Measurements from ENCODE around the gene XRCC4. TPM values are rescaled to one million over a fixed set of nuclear protein-coding genes. Genes with fewer than 3 reads are reported as not detected.
A peak's percentile ranks its signal among the peaks of the same experiment; 100 is the strongest.

The XRCC4 gene
- total and polyA plus RNA-seq, 8 donors, result 0.91 to 3.7 (median 1.8) TPM

DNA sequence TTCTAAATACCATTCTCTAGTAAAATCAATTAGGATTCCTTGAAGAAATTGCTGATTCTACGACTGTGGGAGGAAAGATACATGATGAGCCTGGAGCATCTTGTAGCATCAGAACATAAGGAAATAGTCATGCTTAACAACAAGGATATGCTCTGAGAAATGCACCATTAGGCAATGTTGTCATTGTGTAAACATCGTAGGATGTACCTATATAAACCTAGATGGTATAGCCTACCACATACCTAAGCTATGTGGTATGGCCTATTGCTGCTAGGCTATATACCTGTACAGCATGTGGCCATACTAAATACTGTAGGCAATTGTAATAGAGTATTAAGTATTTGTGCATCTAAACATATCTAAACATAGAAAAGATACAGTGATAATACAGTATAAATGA, 316.8 kb downstream of the XRCC4 start:
- H3K27ac ChIP-seq, result no peak overlapping the region
- peaks cover 0 to 10% (median 3%) of the 10 kb centered on the region in 3 donors for H3K4me1 ChIP-seq
- WGBS, 2 donors, result 88 to 89% methylated on average over 2 of the region's 2 CpGs
- H3K36me3 ChIP-seq, result no peaks in the 10 kb centered on the region
- FAIRE-seq (no peak), DNase-seq (no peak), ATAC-seq (no peak)
- intact Hi-C loops (cut with DNase I), result no loop called here
- TF ChIP-seq, protein P1, sequence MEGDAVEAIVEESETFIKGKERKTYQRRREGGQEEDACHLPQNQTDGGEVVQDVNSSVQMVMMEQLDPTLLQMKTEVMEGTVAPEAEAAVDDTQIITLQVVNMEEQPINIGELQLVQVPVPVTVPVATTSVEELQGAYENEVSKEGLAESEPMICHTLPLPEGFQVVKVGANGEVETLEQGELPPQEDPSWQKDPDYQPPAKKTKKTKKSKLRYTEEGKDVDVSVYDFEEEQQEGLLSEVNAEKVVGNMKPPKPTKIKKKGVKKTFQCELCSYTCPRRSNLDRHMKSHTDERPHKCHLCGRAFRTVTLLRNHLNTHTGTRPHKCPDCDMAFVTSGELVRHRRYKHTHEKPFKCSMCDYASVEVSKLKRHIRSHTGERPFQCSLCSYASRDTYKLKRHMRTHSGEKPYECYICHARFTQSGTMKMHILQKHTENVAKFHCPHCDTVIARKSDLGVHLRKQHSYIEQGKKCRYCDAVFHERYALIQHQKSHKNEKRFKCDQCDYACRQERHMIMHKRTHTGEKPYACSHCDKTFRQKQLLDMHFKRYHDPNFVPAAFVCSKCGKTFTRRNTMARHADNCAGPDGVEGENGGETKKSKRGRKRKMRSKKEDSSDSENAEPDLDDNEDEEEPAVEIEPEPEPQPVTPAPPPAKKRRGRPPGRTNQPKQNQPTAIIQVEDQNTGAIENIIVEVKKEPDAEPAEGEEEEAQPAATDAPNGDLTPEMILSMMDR (IDR thresholded peaks at IDR 0.05), result no peak
- H3K4me3 ChIP-seq, result no peak overlapping the region
- H3K27me3 ChIP-seq, result no peaks in the 10 kb centered on the region
- H3K9me3 ChIP-seq, result no peaks in the 10 kb centered on the region

DNA sequence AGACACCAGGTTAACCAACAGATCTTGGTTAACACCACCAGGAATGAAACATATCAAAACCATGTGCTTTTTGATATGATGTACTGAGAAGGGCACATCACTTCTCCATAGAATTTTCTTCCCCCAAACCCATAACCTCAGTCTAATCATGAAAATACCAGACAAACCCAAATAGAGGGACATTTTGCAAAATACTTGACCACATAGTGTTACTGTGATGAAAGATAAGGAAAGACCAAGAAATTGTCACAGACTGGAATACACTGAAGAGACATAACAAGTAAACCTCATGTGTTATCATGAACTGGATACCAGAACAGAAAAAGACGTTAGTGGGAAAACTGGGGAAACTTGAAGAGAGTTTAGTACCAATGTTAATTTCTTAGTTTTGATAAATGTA, 319.3 kb downstream of the XRCC4 start:
- WGBS, 2 donors, result 73 to 78% methylated on average over 1 of the region's 1 CpG
- H3K27ac ChIP-seq, result no peak overlapping the region
- no peaks in the 10 kb centered on the region for H3K27me3 ChIP-seq
- H3K4me1 ChIP-seq, result peaks cover 0 to 2% (median 0%) of the 10 kb centered on the region in 3 donors
- TF ChIP-seq, protein P1 (IDR thresholded peaks at IDR 0.05), result no peak
- no peak for FAIRE-seq
- no peak overlapping the region for H3K4me3 ChIP-seq
- no peaks in the 10 kb centered on the region for H3K9me3 ChIP-seq
- H3K36me3 ChIP-seq, result no peaks in the 10 kb centered on the region
- no peak for ATAC-seq
- intact Hi-C loops (cut with DNase I), result no loop called here
- DNase-seq, result no peak

DNA sequence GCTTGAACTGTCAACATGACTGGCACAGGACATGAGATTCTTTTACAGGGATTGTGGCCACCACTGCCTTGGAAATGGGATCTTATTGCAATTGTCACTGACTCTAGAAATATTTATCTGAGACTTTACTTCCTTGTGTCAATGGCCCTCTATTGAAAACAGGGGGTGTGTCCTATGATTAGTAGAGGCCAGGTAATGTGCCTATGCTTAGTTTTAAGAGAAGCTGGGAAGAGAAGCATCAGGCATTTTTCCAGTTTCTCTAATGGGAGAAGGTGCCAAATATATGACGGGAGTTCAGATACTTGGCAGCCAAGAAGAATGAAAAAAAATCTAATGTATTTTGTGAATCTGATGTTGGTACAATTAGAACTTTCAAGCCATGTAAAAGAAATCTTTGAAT, 320.3 kb downstream of the XRCC4 start:
- DNase-seq (no peak), FAIRE-seq (no peak), ATAC-seq (peak; percentile 37 to 77 (median 62))
- TF ChIP-seq, protein P1 (IDR thresholded peaks at IDR 0.05), result no peak
- H3K4me3 ChIP-seq, result no peak overlapping the region
- intact Hi-C loops (cut with DNase I), result no loop called here
- no peaks in the 10 kb centered on the region for H3K27me3 ChIP-seq
- H3K27ac ChIP-seq, result no peak overlapping the region
- WGBS, 2 donors, result 25 to 28% methylated on average over 1 of the region's 1 CpG
- H3K4me1 ChIP-seq, result peaks cover 0 to 5% (median 4%) of the 10 kb centered on the region in 3 donors
- no peaks in the 10 kb centered on the region for H3K36me3 ChIP-seq
- H3K9me3 ChIP-seq, result no peaks in the 10 kb centered on the region

DNA sequence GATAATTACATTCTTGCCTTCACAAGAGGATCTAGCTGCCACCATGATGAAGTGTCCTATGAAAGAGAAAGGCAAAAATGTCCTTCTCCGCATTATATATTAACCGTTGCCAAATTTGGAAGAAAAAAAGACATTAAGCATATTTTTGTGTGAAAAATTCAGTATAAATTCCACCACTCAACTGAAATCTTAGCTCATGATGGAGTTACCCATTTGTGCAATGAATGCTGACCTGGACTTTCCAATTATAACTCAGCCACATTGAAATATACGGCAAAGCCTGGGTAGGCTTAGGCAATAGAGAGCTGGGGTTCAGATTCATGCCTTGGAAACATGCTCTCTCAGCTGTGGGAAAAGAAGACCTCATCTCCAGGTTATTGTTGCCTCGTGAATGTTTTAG, 322.9 kb downstream of the XRCC4 start:
- WGBS, 2 donors, result 91 to 94% methylated on average over 4 of the region's 4 CpGs
- Histone ChIP-seq H3K9me3 (no peaks in the 10 kb centered on the region), H3K4me1 (peaks cover 0 to 12% (median 7%) of the 10 kb centered on the region in 3 donors), H3K27me3 (no peaks in the 10 kb centered on the region), H3K4me3 (no peak overlapping the region), H3K36me3 (no peaks in the 10 kb centered on the region), H3K27ac (no peak overlapping the region)
- DNase-seq (no peak), ATAC-seq (no peak), FAIRE-seq (no peak)
- intact Hi-C loops (cut with DNase I), result no loop called here
- TF ChIP-seq, protein P1 (IDR thresholded peaks at IDR 0.05), result no peak

DNA sequence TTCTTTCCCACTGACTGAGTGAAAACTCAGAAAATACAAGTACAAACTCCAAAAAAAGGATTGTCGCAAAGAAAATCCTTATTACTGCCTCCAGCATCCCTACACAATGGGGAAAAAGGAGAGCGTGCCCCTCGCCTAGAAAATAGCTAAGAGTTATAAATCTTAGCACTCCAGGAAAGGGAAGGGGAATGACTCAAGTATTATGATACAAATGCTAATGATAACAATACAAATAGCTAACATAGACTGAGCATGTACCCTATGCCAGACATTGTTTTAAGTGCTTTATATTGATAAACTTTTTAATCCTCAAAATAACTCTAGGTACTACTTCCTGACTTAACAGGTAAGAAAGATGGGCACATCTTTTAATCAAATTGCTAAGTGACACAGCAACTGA, 323.4 kb downstream of the XRCC4 start:
- ATAC-seq (no peak), FAIRE-seq (no peak), DNase-seq (no peak)
- H3K27me3 ChIP-seq, result no peaks in the 10 kb centered on the region
- intact Hi-C loops (cut with DNase I), result no loop called here
- H3K4me1 ChIP-seq, result peaks cover 0 to 12% (median 7%) of the 10 kb centered on the region in 3 donors
- 91 to 95% methylated on average over 3 of the region's 3 CpGs for WGBS, 2 donors
- TF ChIP-seq, protein P1 (IDR thresholded peaks at IDR 0.05), result no peak
- H3K36me3 ChIP-seq, result no peaks in the 10 kb centered on the region
- no peak overlapping the region for H3K27ac ChIP-seq
- no peaks in the 10 kb centered on the region for H3K9me3 ChIP-seq
- no peak overlapping the region for H3K4me3 ChIP-seq

Data from pancreas (tissue), 10 donors.